ENCODE data around the gene GPRIN3.

- no peak for TF ChIP-seq POLR2AphosphoS5 (IDR thresholded peaks at IDR 0.05)
- TF ChIP-seq CTCF (IDR thresholded peaks at IDR 0.05): no peak
- TF ChIP-seq EP300 (IDR thresholded peaks at IDR 0.05): no peak
Observed at GRCh38 chr4:89263265-89263664, 44.3 kb downstream of the GPRIN3 start.
